H1 (cell line): ENCODE measurements around the gene MINAR1. TPM values are rescaled to one million over a fixed set of nuclear protein-coding genes. Genes with fewer than 3 reads are reported as not detected.

Experiments
- CTCF ChIA-PET: fragments of 300-600 bp; sonication (Branson Sonifier 250); formaldehyde crosslinking; loops from one replicate; lab custom pipeline; 2021; ENCODE audit not compliant: partially characterized antibody; lab: Charles Lee
- POLR2A ChIA-PET: fragments of 300-600 bp; sonication (Branson Sonifier 250); formaldehyde crosslinking; loops from one replicate; lab custom pipeline; 2021; ENCODE audit warnings: inconsistent platforms; ENCODE audit not compliant: partially characterized antibody; lab: Charles Lee
- DNase-seq, 2 experiments: peaks; one replicate each; pipeline versions ENCODE4 v3.0.0 to v3.0.0-alpha.2; 2010 to 2022; ENCODE audit warnings: low spot score in 2 of 2, low read depth in 1 of 2, mixed read lengths in 1 of 2
- FAIRE-seq: peaks from 2 replicates; lab custom pipeline; 2011; peaks lifted over from hg19 to GRCh38; lab: Jason Lieb, UNC
- H2AFZ ChIP-seq: 2 replicates; pipeline ENCODE4 v1.8.1; 2012; ENCODE audit warnings: low read length, inconsistent platforms
- H2AK5ac ChIP-seq: 2 replicates; pipeline ENCODE4 v1.6.1; 2013; ENCODE audit warnings: low read depth, low read length
- H2BK120ac ChIP-seq: replicated peaks from 2 replicates; pipeline ENCODE3; 2013; ENCODE audit warnings: low read depth, low read length, inconsistent platforms
- H2BK12ac ChIP-seq: 2 replicates; pipeline ENCODE4 v1.6.1; 2013; ENCODE audit warnings: low read depth, low read length
- H2BK15ac ChIP-seq: 2 replicates; pipeline ENCODE4 v1.6.1; 2013; ENCODE audit warnings: low read length
- H2BK20ac ChIP-seq: 2 replicates; pipeline ENCODE4 v1.6.1; 2013; ENCODE audit warnings: low read length
- H2BK5ac ChIP-seq: 2 replicates; pipeline ENCODE4 v1.6.1; 2013; ENCODE audit warnings: low read depth, low read length
- H3K14ac ChIP-seq: 2 replicates; pipeline ENCODE4 v1.6.1; 2013; ENCODE audit warnings: inconsistent platforms; ENCODE audit not compliant: insufficient read length
- H3K18ac ChIP-seq: 2 replicates; pipeline ENCODE4 v1.6.1; 2013; ENCODE audit warnings: low read length; ENCODE audit errors: extremely low read depth
- H3K23ac ChIP-seq: 2 replicates; pipeline ENCODE4 v1.6.1; 2013; ENCODE audit warnings: inconsistent platforms; ENCODE audit not compliant: insufficient read length
- H3K23me2 ChIP-seq: 2 replicates; pipeline ENCODE4 v1.6.1; 2013; ENCODE audit warnings: low read depth, low read length
- H3K27ac ChIP-seq: 2 replicates; pipeline ENCODE4 v1.6.1; 2011; ENCODE audit warnings: low read depth, low read length, inconsistent platforms
- H3K27me3 ChIP-seq, 4 experiments: replicated peaks in 1 of 4; 1 replicate in 1 of 4; 2 replicates in 3 of 4; pipeline versions ENCODE4 v1.6.1 to v1.8.1; 2011 to 2013; ENCODE audit warnings: low read length in 3 of 4, mild to moderate bottlenecking in 3 of 4, inconsistent platforms in 2 of 4, mixed read lengths in 2 of 4, moderate library complexity in 1 of 4; ENCODE audit not compliant: control insufficient read depth in 3 of 4, insufficient read depth in 3 of 4; ENCODE audit errors: extremely low read depth in 1 of 4
- H3K36me3 ChIP-seq, 4 experiments: 2 replicates each; pipeline versions ENCODE4 v1.6.1 to v1.8.1; 2011 to 2013; ENCODE audit warnings: mild to moderate bottlenecking in 4 of 4, low read length in 3 of 4, moderate library complexity in 2 of 4, control low read depth in 1 of 4, inconsistent platforms in 1 of 4; ENCODE audit not compliant: insufficient read depth in 4 of 4, control insufficient read depth in 2 of 4
- H3K4ac ChIP-seq: replicated peaks from 2 replicates; pipeline ENCODE3; 2013; ENCODE audit warnings: low read length, low read depth, mixed read lengths, inconsistent platforms; ENCODE audit not compliant: insufficient read length
- H3K4me1 ChIP-seq, 4 experiments: replicated peaks in 1 of 4; 1 replicate in 1 of 4; 2 replicates in 3 of 4; pipeline versions ENCODE4 v1.6.1 to v1.8.1; 2011 to 2013; ENCODE audit warnings: low read length in 3 of 4, inconsistent platforms in 2 of 4, mixed read lengths in 1 of 4; ENCODE audit not compliant: insufficient read depth in 4 of 4, control insufficient read depth in 3 of 4
- H3K4me2 ChIP-seq, 2 experiments: 2 replicates each; pipeline versions ENCODE4 v1.6.1 to v1.8.1; 2011 to 2013; ENCODE audit warnings: low read depth in 2 of 2, low read length in 2 of 2, control low read depth in 1 of 2, inconsistent platforms in 1 of 2, mild to moderate bottlenecking in 1 of 2; ENCODE audit not compliant: insufficient read depth in 1 of 2
- H3K4me3 ChIP-seq, 4 experiments: fragments of 200-600, 300-600 bp in 1 of 4; sonication (generic), shearing (Covaris generic), sonication (Bioruptor Twin) in 1 of 4; 2 replicates each; pipeline versions ENCODE4 v1.5.1 to v1.8.1; 2011 to 2016; ENCODE audit warnings: low read length in 4 of 4, low read depth in 3 of 4, control low read depth in 2 of 4, inconsistent platforms in 2 of 4, mild to moderate bottlenecking in 2 of 4, mixed read lengths in 1 of 4, moderate library complexity in 1 of 4; ENCODE audit not compliant: insufficient read depth in 2 of 4; ENCODE audit errors: extremely low read depth in 1 of 4
- H3K56ac ChIP-seq: replicated peaks from 2 replicates; pipeline ENCODE3; 2013; ENCODE audit warnings: low read depth, mild to moderate bottlenecking, mixed read lengths, low read length, inconsistent platforms; ENCODE audit not compliant: insufficient read length
- H3K79me1 ChIP-seq: 2 replicates; pipeline ENCODE4 v1.6.1; 2013; ENCODE audit warnings: low read depth, low read length, control low read depth
- H3K79me2 ChIP-seq, 2 experiments: 2 replicates each; pipeline versions ENCODE4 v1.6.1 to v1.8.1; 2012 to 2013; ENCODE audit warnings: low read length in 2 of 2, mild to moderate bottlenecking in 2 of 2, inconsistent platforms in 1 of 2; ENCODE audit not compliant: insufficient read depth in 2 of 2, control insufficient read depth in 1 of 2
- H3K9ac ChIP-seq, 4 experiments: replicated peaks in 1 of 4; 1 replicate in 1 of 4; 2 replicates in 3 of 4; pipeline versions ENCODE4 v1.6.1 to v1.8.1; 2011 to 2013; ENCODE audit warnings: low read depth in 3 of 4, low read length in 3 of 4, control low read depth in 2 of 4, mild to moderate bottlenecking in 2 of 4, moderate library complexity in 2 of 4, inconsistent platforms in 1 of 4; ENCODE audit errors: extremely low read depth in 1 of 4
- H3K9me3 ChIP-seq, 2 experiments: 2 replicates each; pipeline versions ENCODE4 v1.6.1 to v1.8.1; 2012 to 2013; ENCODE audit warnings: mild to moderate bottlenecking in 2 of 2, moderate library complexity in 2 of 2, control low read depth in 1 of 2, inconsistent platforms in 1 of 2, low read depth in 1 of 2, low read length in 1 of 2, mixed read lengths in 1 of 2; ENCODE audit not compliant: insufficient read depth in 2 of 2
- H4K20me1 ChIP-seq, 2 experiments: replicated peaks in 1 of 2; 2 replicates each; pipeline versions ENCODE3 to v1.8.1; 2011 to 2013; ENCODE audit warnings: inconsistent platforms in 2 of 2, low read length in 2 of 2, mild to moderate bottlenecking in 1 of 2; ENCODE audit not compliant: insufficient read depth in 2 of 2, control insufficient read depth in 1 of 2
- H4K5ac ChIP-seq: 2 replicates; pipeline ENCODE4 v1.6.1; 2013; ENCODE audit warnings: low read length, low read depth, mixed read lengths, inconsistent platforms; ENCODE audit not compliant: insufficient read length
- H4K8ac ChIP-seq: 2 replicates; pipeline ENCODE4 v1.8.0; 2013; ENCODE audit warnings: mild to moderate bottlenecking, moderate library complexity, low read length, inconsistent platforms; ENCODE audit not compliant: insufficient read depth; ENCODE audit errors: extremely low read depth
- H4K91ac ChIP-seq: replicated peaks from 2 replicates; pipeline ENCODE3; 2013; ENCODE audit warnings: low read length, mixed read lengths, inconsistent platforms; ENCODE audit not compliant: insufficient read length
- JUN ChIP-seq: IDR thresholded peaks from 2 replicates; pipeline ENCODE4 v1.6.1; 2011; ENCODE audit warnings: low read depth, mild to moderate bottlenecking, improper control_type of control experiment, low read length
- NANOG ChIP-seq: IDR thresholded peaks from 2 replicates; pipeline ENCODE4 v1.6.1; 2011; ENCODE audit warnings: low read length, low read depth, mild to moderate bottlenecking, inconsistent platforms; ENCODE audit not compliant: insufficient read depth, poor library complexity, severe bottlenecking
- POLR2A ChIP-seq, 2 experiments: IDR thresholded peaks; 1 replicate in 1 of 2; 2 replicates in 1 of 2; pipeline ENCODE4 v1.6.1; 2011; ENCODE audit warnings: low read depth in 2 of 2, low read length in 2 of 2, mild to moderate bottlenecking in 2 of 2; ENCODE audit errors: control extremely low read depth in 1 of 2
- SIN3A ChIP-seq, 2 experiments: IDR thresholded peaks in 1 of 2; conservative IDR thresholded peaks in 1 of 2; 2 replicates each; pipeline ENCODE4 v1.6.1; 2011 to 2012; ENCODE audit warnings: low read length in 2 of 2, improper control_type of control experiment in 1 of 2, low read depth in 1 of 2, mild to moderate bottlenecking in 1 of 2
- SIX5 ChIP-seq: IDR thresholded peaks from 2 replicates; pipeline ENCODE4 v1.6.1; 2011; ENCODE audit warnings: mild to moderate bottlenecking, low read depth, low read length
- TAF7 ChIP-seq: optimal IDR thresholded peaks from 2 replicates; pipeline ENCODE3; 2011; ENCODE audit warnings: low read depth, mild to moderate bottlenecking, inconsistent platforms, low read length, moderate library complexity, borderline replicate concordance
- WGBS, 2 experiments: shearing (Covaris generic) in 1 of 2; methylation state at CpG; one replicate each; pipeline versions ENCODE4 v1.1.6 to v1.1.7; 2013 to 2015; ENCODE audit warnings: low lambda C conversion rate in 2 of 2, mixed read lengths in 2 of 2, inconsistent platforms in 1 of 2, low coverage in 1 of 2, missing lambda C conversion rate in 1 of 2; ENCODE audit not compliant: insufficient replicate concordance in 2 of 2, insufficient coverage in 1 of 2, insufficient read length in 1 of 2; ENCODE audit errors: extremely low coverage in 1 of 2, missing lambda C conversion rate in 1 of 2; 5-methylcytosine and 5-hydroxymethylcytosine counted together
- polyA plus RNA-seq, 7 experiments: library from polyadenylated mRNA; depleted of rRNA in 3 of 7; stranded (reverse) in 5 of 7; unstranded in 2 of 7; fragments of >200 nt in 5 of 7; fragments of 200-250 nt in 2 of 7; gene quantifications; 1 replicate in 5 of 7; 2 replicates in 1 of 7; 4 replicates in 1 of 7; pipeline versions ENCODE4 v1.2.1 to v1.2.3, GENCODE V29; 2011 to 2013; ENCODE audit warnings: missing spikeins in 2 of 7, mixed read lengths in 2 of 7
- total RNA-seq: library from RNA; stranded (reverse); fragmentation: NEBNext Ultra II Directional; extraction: Animal tissue kit (Norgen Biotek cat#: 25700); gene quantifications from 2 replicates; pipeline ENCODE4 v1.2.1, GENCODE V29; 2021
- TF ChIP-seq, protein P1 (sequence below), 3 experiments: IDR thresholded peaks; 1 replicate in 2 of 3; 2 replicates in 1 of 3; pipeline versions ENCODE4 v1.5.1 to v1.6.1; 2011; ENCODE audit warnings: low read length in 3 of 3, mild to moderate bottlenecking in 3 of 3, inconsistent platforms in 2 of 3, low read depth in 1 of 3, moderate library complexity in 1 of 3; ENCODE audit not compliant: insufficient read depth in 1 of 3; ENCODE audit errors: control extremely low read depth in 1 of 3
- TF ChIP-seq, protein P2 (sequence below): IDR thresholded peaks from 2 replicates; pipeline ENCODE4 v1.6.1; 2012; ENCODE audit warnings: inconsistent platforms
- TF ChIP-seq, protein P3 (sequence below): IDR thresholded peaks from 2 replicates; pipeline ENCODE4 v1.6.1; 2012; ENCODE audit warnings: low read length, inconsistent platforms

The MINAR1 gene
- total and polyA plus RNA-seq, 2 of the 8 experiments (the other 6 are each of a cell fraction or from before 2014, with no cell fraction given) = 0.17 to 0.67 TPM

DNA sequence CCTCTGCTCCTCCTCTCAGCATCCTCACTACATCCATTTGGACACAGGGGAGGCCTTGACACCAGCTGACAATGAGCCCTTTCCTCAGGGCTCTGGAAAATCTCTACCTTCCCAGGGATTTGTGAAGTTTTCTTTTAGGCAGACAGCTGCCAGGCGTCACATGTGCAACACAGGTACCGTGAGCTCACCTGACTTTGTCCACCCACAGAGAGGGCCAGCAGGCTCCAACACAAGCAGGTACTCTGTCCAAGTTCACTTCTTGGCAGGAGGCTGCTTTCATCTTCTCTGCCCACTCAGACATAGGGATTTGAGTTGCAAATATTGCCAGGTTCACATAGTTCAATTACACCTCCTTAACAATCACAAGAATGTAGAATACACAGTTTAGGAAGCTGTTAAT, 15.3 kb upstream of the MINAR1 start:
- Histone ChIP-seq H4K8ac (no peak overlapping the region), H3K36me3 (no peaks in the 10 kb centered on the region)
- POLR2A ChIA-PET = interaction anchor here (0.7 to 1.2 kb wide), 2 partner anchors 11 to 45 kb away, joined by 3 read pairs; no protein-coding TSS in a partner anchor
- TF ChIP-seq, protein P1, sequence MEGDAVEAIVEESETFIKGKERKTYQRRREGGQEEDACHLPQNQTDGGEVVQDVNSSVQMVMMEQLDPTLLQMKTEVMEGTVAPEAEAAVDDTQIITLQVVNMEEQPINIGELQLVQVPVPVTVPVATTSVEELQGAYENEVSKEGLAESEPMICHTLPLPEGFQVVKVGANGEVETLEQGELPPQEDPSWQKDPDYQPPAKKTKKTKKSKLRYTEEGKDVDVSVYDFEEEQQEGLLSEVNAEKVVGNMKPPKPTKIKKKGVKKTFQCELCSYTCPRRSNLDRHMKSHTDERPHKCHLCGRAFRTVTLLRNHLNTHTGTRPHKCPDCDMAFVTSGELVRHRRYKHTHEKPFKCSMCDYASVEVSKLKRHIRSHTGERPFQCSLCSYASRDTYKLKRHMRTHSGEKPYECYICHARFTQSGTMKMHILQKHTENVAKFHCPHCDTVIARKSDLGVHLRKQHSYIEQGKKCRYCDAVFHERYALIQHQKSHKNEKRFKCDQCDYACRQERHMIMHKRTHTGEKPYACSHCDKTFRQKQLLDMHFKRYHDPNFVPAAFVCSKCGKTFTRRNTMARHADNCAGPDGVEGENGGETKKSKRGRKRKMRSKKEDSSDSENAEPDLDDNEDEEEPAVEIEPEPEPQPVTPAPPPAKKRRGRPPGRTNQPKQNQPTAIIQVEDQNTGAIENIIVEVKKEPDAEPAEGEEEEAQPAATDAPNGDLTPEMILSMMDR (IDR thresholded peaks at IDR 0.05; ENCODE audit: control extremely low read depth in 1 of 3, insufficient read depth in 1 of 3, low read depth in 1 of 3, low read length in 3 of 3) = no peak
- no peak for TF ChIP-seq NANOG
- no peak for TF ChIP-seq SIX5
- no peak for TF ChIP-seq TAF7
- TF ChIP-seq, protein P2, sequence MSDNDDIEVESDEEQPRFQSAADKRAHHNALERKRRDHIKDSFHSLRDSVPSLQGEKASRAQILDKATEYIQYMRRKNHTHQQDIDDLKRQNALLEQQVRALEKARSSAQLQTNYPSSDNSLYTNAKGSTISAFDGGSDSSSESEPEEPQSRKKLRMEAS = no peak
- TF ChIP-seq SIN3A (conservative IDR thresholded peaks at IDR 0.05 in 1 of 2, IDR thresholded peaks at IDR 0.05 in 1 of 2; ENCODE audit: low read depth in 1 of 2, low read length in 2 of 2) = no peak
- TF ChIP-seq POLR2A (IDR thresholded peaks at IDR 0.05; ENCODE audit: control extremely low read depth in 1 of 2, low read depth in 2 of 2, low read length in 2 of 2) = no peak
- TF ChIP-seq JUN = no peak
- TF ChIP-seq, protein P3, sequence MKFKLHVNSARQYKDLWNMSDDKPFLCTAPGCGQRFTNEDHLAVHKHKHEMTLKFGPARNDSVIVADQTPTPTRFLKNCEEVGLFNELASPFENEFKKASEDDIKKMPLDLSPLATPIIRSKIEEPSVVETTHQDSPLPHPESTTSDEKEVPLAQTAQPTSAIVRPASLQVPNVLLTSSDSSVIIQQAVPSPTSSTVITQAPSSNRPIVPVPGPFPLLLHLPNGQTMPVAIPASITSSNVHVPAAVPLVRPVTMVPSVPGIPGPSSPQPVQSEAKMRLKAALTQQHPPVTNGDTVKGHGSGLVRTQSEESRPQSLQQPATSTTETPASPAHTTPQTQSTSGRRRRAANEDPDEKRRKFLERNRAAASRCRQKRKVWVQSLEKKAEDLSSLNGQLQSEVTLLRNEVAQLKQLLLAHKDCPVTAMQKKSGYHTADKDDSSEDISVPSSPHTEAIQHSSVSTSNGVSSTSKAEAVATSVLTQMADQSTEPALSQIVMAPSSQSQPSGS = no peak

More for the DNA sequence above, 15.3 kb upstream of the MINAR1 start:
- H4K91ac ChIP-seq = no peak overlapping the region
- H2BK12ac ChIP-seq = no peak overlapping the region
- no peaks in the 10 kb centered on the region for H4K20me1 ChIP-seq
- H3K79me1 ChIP-seq = no peaks in the 10 kb centered on the region
- no peak overlapping the region for H2AFZ ChIP-seq
- no peak overlapping the region for H3K9ac ChIP-seq
- H3K14ac ChIP-seq = no peak overlapping the region
- H3K56ac ChIP-seq = no peak overlapping the region
- no peak overlapping the region for H2BK20ac ChIP-seq
- H3K27me3 ChIP-seq = no peaks in the 10 kb centered on the region
- H3K4me1 ChIP-seq = peaks cover 3 to 5% (median 4%) of the 10 kb centered on the region in 4 experiments; a peak in 5 of 7 replicates
- H3K27ac ChIP-seq = no peak overlapping the region
- no peak overlapping the region for H3K4me3 ChIP-seq
- H4K5ac ChIP-seq = no peak overlapping the region
- no peak overlapping the region for H3K4ac ChIP-seq
- H3K23ac ChIP-seq = no peak overlapping the region
- WGBS, 2 experiments = 97% methylated on average over 2 of the region's 2 CpGs; no CpG with 5 or more reads in 1 of the 2 experiments
- CTCF ChIA-PET = interaction anchor here (0.8 to 5.0 kb wide), 9 partner anchors 8 to 180 kb away, joined by 3 to 39 read pairs (median 6); partner anchors contain the start of gene MINAR1
- H3K9me3 ChIP-seq = no peaks in the 10 kb centered on the region
- H3K18ac ChIP-seq = no peak overlapping the region
- H2BK120ac ChIP-seq = no peak overlapping the region
- no peak overlapping the region for H2BK15ac ChIP-seq
- no peak for DNase-seq
- no peak overlapping the region for H3K4me2 ChIP-seq
- no peak overlapping the region for H2AK5ac ChIP-seq
- H3K23me2 ChIP-seq = no peaks in the 10 kb centered on the region; the same call in 1 of the 2 replicates
- no peak for FAIRE-seq
- no peak overlapping the region for H2BK5ac ChIP-seq
- H3K79me2 ChIP-seq = no peaks in the 10 kb centered on the region
